Measurements from ENCODE around the gene CDC42BPG. TPM values are rescaled to one million over a fixed set of nuclear protein-coding genes. Genes with fewer than 3 reads are reported as not detected.

The CDC42BPG gene
- total RNA-seq, 1 experiment from 2014 or later = 24.9 TPM

GRCh38 chr11:64831411-64831891, 13.0 kb downstream of the CDC42BPG start:
- no peak overlapping the region for H4K8ac ChIP-seq (replicated peaks; ENCODE audit: insufficient read length, low read depth, low read length)
- no peak overlapping the region for H3K4me2 ChIP-seq (ENCODE audit: insufficient read depth, insufficient read length, low read length)
- H2BK15ac ChIP-seq (ENCODE audit: low read depth, low read length) = no peak overlapping the region
- no peaks in the 10 kb centered on the region for H3K4me1 Mint-ChIP-seq
- H3K79me1 ChIP-seq (ENCODE audit: insufficient read depth, low read depth, low read length, poor library complexity, severe bottlenecking) = no peaks in the 10 kb centered on the region
- H3K27ac ChIP-seq (ENCODE audit: insufficient read length, low read depth, low read length) = no peak overlapping the region
- no peaks in the 10 kb centered on the region for H3K27me3 ChIP-seq (ENCODE audit: insufficient read depth, low read length)
- no peak overlapping the region for H2AK5ac ChIP-seq (ENCODE audit: insufficient read length, low read length)
- no peaks in the 10 kb centered on the region for H3K27me3 Mint-ChIP-seq (ENCODE audit: low read depth)
- H3K9me3 Mint-ChIP-seq = no peaks in the 10 kb centered on the region
- H3K56ac ChIP-seq (ENCODE audit: insufficient read length, low read depth, low read length) = no peak overlapping the region
- no peak overlapping the region for H2BK5ac ChIP-seq (ENCODE audit: insufficient read length, low read length)
- H3K23me2 ChIP-seq (ENCODE audit: insufficient read length, low read depth, low read length, poor library complexity, severe bottlenecking) = no peaks in the 10 kb centered on the region
- H2BK20ac ChIP-seq (ENCODE audit: low read depth, low read length, poor library complexity, severe bottlenecking) = no peak overlapping the region
- H3K4me1 ChIP-seq (ENCODE audit: insufficient read depth, low read length) = no peaks in the 10 kb centered on the region
- H3K27ac Mint-ChIP-seq = no peak overlapping the region; a peak in 1 of 7 replicates
- no peaks in the 10 kb centered on the region for H4K20me1 ChIP-seq (ENCODE audit: control insufficient read depth, insufficient read depth, insufficient read length)
- H3K36me3 Mint-ChIP-seq (ENCODE audit: insufficient read depth in 1 of 3, low read depth in 3 of 3) = peaks cover 0 to 45% (median 21%) of the 10 kb centered on the region in 3 experiments; a peak in 4 of 7 replicates
- no peak for TF ChIP-seq CTCF (conservative IDR thresholded peaks at IDR 0.05)
- no peak overlapping the region for H4K5ac ChIP-seq (ENCODE audit: insufficient read length, low read depth, low read length)
- no peak overlapping the region for H2BK12ac ChIP-seq (ENCODE audit: insufficient read length, low read depth, low read length)
- no peak overlapping the region for H2BK120ac ChIP-seq (ENCODE audit: low read depth, low read length, poor library complexity, severe bottlenecking)
- H3K14ac ChIP-seq (ENCODE audit: insufficient read depth, low read length) = no peak overlapping the region
- DNase-seq = no peak
- H3K4me3 Mint-ChIP-seq = no peak overlapping the region
- H2AFZ ChIP-seq (ENCODE audit: low read length) = no peak overlapping the region
- H3K23ac ChIP-seq (ENCODE audit: insufficient read length, low read depth, low read length) = no peak overlapping the region
- no peak overlapping the region for H3K18ac ChIP-seq (ENCODE audit: insufficient read length, low read depth, low read length)
- no peaks in the 10 kb centered on the region for H3K9me3 ChIP-seq (ENCODE audit: control insufficient read depth, low read depth, low read length)
- no peak overlapping the region for H3T11ph ChIP-seq (ENCODE audit: low read length)
- H3K4ac ChIP-seq (ENCODE audit: low read depth, low read length) = no peak overlapping the region
- H3K79me2 ChIP-seq (ENCODE audit: insufficient read depth, low read length) = no peaks in the 10 kb centered on the region
- no peak overlapping the region for H3K9ac ChIP-seq (ENCODE audit: extremely low read depth, insufficient read length, low read length)
- no CpG with 5 or more reads among the region's 24 CpGs for WGBS (ENCODE audit: extremely low coverage, insufficient read length, low lambda C conversion rate)
- H4K91ac ChIP-seq (ENCODE audit: insufficient read length, low read depth, low read length) = no peak overlapping the region
